ENCODE measurements around the gene ARHGDIA. TPM values are rescaled to one million over a fixed set of nuclear protein-coding genes. Genes with fewer than 3 reads are reported as not detected.

Gene ARHGDIA
- total and polyA plus RNA-seq, 2 of the 8 experiments (the other 6 are each of a cell fraction or from before 2014, with no cell fraction given), result 62.4 to 217 TPM

GRCh38 chr17:81906476-81907218 is 35.5 kb upstream of the ARHGDIA start (continued):
- no peak for TF ChIP-seq SIN3A (conservative IDR thresholded peaks at IDR 0.05 in 1 of 2, IDR thresholded peaks at IDR 0.05 in 1 of 2; ENCODE audit: low read depth in 1 of 2, low read length in 2 of 2)
- TF ChIP-seq KDM4A (IDR thresholded peaks at IDR 0.05; ENCODE audit: low read depth, low read length, severe bottlenecking), result no peak
- TF ChIP-seq ZNF274 (IDR thresholded peaks at IDR 0.05; ENCODE audit: borderline replicate concordance, extremely low read depth, low read length), result no peak
- no peak for TF ChIP-seq KDM1A (IDR thresholded peaks at IDR 0.05; ENCODE audit: borderline replicate concordance, low read length)
- TF ChIP-seq CHD2 (IDR thresholded peaks at IDR 0.05; ENCODE audit: low read length), result no peak
- TF ChIP-seq RAD21 (IDR thresholded peaks at IDR 0.05 in 1 of 2, conservative IDR thresholded peaks at IDR 0.05 in 1 of 2; ENCODE audit: low read depth in 2 of 2, low read length in 2 of 2), result peak; percentile 50 to 58
- TF ChIP-seq KDM5A (IDR thresholded peaks at IDR 0.05; ENCODE audit: low read length), result no peak
- TF ChIP-seq SP2 (IDR thresholded peaks at IDR 0.05; ENCODE audit: low read length), result no peak
- TF ChIP-seq CTCF (IDR thresholded peaks at IDR 0.05; ENCODE audit: control extremely low read depth in 1 of 3, insufficient read depth in 1 of 3, low read depth in 1 of 3, low read length in 3 of 3), result peak; percentile 74 to 97 (median 78)
- TF ChIP-seq RXRA (IDR thresholded peaks at IDR 0.05; ENCODE audit: insufficient read depth, low read depth, low read length), result no peak
- TF ChIP-seq HDAC2 (IDR thresholded peaks at IDR 0.05; ENCODE audit: borderline replicate concordance in 1 of 2, low read depth in 2 of 2, low read length in 2 of 2), result no peak
- TF ChIP-seq SIRT6 (IDR thresholded peaks at IDR 0.05; ENCODE audit: low read length), result no peak
- no peak for TF ChIP-seq CREB1 (IDR thresholded peaks at IDR 0.05)
- TF ChIP-seq RBBP5 (IDR thresholded peaks at IDR 0.05; ENCODE audit: borderline replicate concordance, low read depth, low read length), result no peak
